A673 (cell line): ENCODE results near the gene THUMPD3. TPM values are rescaled to one million over a fixed set of nuclear protein-coding genes. Genes with fewer than 3 reads are reported as not detected.

Source experiments
- BruUV-seq: library from RNA; stranded (reverse); fragments of 400-500 nt; replicated peaks from 2 replicates; lab custom pipeline; 2021; lab: Mats Ljungman, UMichigan
- CTCF ChIA-PET: fragments of 300-600 bp; sonication (Branson Sonifier 250); formaldehyde crosslinking; loops from one replicate; lab custom pipeline; 2022; ENCODE audit warnings: antibody characterized with exemption; lab: Charles Lee
- POLR2A ChIA-PET: fragments of 300-600 bp; sonication (Branson Sonifier 250); formaldehyde crosslinking; loops from one replicate; lab custom pipeline; 2022; ENCODE audit warnings: antibody characterized with exemption; ENCODE audit not compliant: low non-redundant PET; lab: Charles Lee
- DNase-seq: peaks from one replicate; pipeline ENCODE4 v3.0.0-alpha.2; 2015; ENCODE audit warnings: low spot score
- H3K27ac ChIP-seq: fragments of 200-600 bp; sonication (generic); 2 replicates; pipeline ENCODE4 v1.5.1; 2016; ENCODE audit warnings: mixed run types, low read depth, mild to moderate bottlenecking, mixed read lengths, antibody characterized with exemption, low read length; ENCODE audit not compliant: poor library complexity, severe bottlenecking
- H3K27me3 ChIP-seq: fragments of 200-600 bp; sonication (generic); replicated peaks from 2 replicates; pipeline ENCODE4 v1.6.1; 2017; ENCODE audit warnings: mixed run types, low read depth, mild to moderate bottlenecking, mixed read lengths, antibody characterized with exemption, low read length; ENCODE audit not compliant: insufficient read depth, poor library complexity
- H3K36me3 ChIP-seq: fragments of 200-600 bp; sonication (generic); 2 replicates; pipeline ENCODE4 v1.6.1; 2016; ENCODE audit warnings: mixed run types, mild to moderate bottlenecking, mixed read lengths, antibody characterized with exemption, low read length; ENCODE audit not compliant: insufficient read depth, poor library complexity, severe bottlenecking
- H3K4me1 ChIP-seq: fragments of 200-600 bp; sonication (generic); 2 replicates; pipeline ENCODE4 v1.6.1; 2017; ENCODE audit warnings: mixed run types, mild to moderate bottlenecking, mixed read lengths, antibody characterized with exemption, low read length; ENCODE audit not compliant: insufficient read depth, poor library complexity, severe bottlenecking
- H3K4me3 ChIP-seq: fragments of 200-600 bp; sonication (generic); 2 replicates; pipeline ENCODE4 v1.5.1; 2016; ENCODE audit warnings: low read depth, mixed run types, mild to moderate bottlenecking, mixed read lengths, low read length; ENCODE audit not compliant: poor library complexity, severe bottlenecking
- H3K9me3 ChIP-seq: fragments of 200-600 bp; sonication (generic); 2 replicates; pipeline ENCODE4 v1.6.1; 2016; ENCODE audit warnings: mixed run types, low read depth, mild to moderate bottlenecking, mixed read lengths, antibody characterized with exemption, low read length; ENCODE audit not compliant: poor library complexity, severe bottlenecking
- CTCF ChIP-seq: fragments of 300-800, 200-600 bp; sonication (generic); conservative IDR thresholded peaks from 2 replicates; pipeline ENCODE4 v1.5.1; 2017; ENCODE audit warnings: low read depth, mild to moderate bottlenecking, antibody characterized with exemption, low read length, moderate library complexity, mixed read lengths
- EZH2 ChIP-seq: fragments of 200-600 bp; sonication (generic); IDR thresholded peaks from 2 replicates; pipeline ENCODE4 v1.6.1; 2017; ENCODE audit warnings: borderline replicate concordance, low read depth, mild to moderate bottlenecking, mixed read lengths, antibody characterized with exemption, low read length; ENCODE audit not compliant: poor library complexity, severe bottlenecking
- intact Hi-C: fragments of 100-400 bp; cut with micrococcal nuclease; formaldehyde crosslinking; loops from one replicate; pipeline ENCODE4 v1.10.0; 2022; ENCODE audit not compliant: unreplicated experiment
- total RNA-seq: library from RNA; stranded (reverse); gene quantifications from 2 replicates; pipeline ENCODE4 v1.2.3, GENCODE V29; 2021

THUMPD3 gene
- total RNA-seq, 1 experiment from 2014 or later, result 84.6 TPM

DNA sequence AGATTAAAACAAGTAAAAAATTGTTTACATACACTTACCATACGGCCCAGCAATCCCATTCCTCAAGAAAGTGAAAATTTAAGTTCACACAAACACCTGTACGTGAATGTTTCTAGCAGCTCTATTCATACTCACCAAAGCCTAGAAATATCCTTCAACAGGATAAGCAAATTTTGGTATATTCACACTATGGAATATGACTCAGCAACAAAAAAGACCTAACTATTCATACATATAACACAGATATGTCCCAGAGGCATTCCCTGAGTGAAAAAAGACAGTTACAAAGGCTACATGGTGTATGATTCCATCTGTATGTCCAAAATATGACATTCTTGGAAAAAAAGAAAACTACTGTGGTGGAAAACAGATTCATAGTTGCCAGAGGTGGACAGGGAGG, 40.1 kb upstream of the THUMPD3 start:
- Histone ChIP-seq H3K9me3 (peaks cover 7% of the 10 kb centered on the region), H3K27me3 (no peaks in the 10 kb centered on the region), H3K36me3 (no peaks in the 10 kb centered on the region), H3K27ac (no peak overlapping the region), H3K4me3 (no peak overlapping the region), H3K4me1 (no peaks in the 10 kb centered on the region)
- CTCF ChIA-PET, result no interaction called here
- no peak for TF ChIP-seq EZH2
- TF ChIP-seq CTCF, result no peak
- intact Hi-C loops, result no loop called here
- BruUV-seq, result no TSS peak
- no peak for DNase-seq
- POLR2A ChIA-PET, result no interaction called here

GRCh38 chr3:9324944-9325343, 37.9 kb upstream of the THUMPD3 start:
- BruUV-seq, result no TSS peak
- POLR2A ChIA-PET, result no interaction called here
- intact Hi-C loops, result no loop called here
- Histone ChIP-seq H3K4me3 (no peak overlapping the region), H3K36me3 (no peaks in the 10 kb centered on the region), H3K27me3 (no peaks in the 10 kb centered on the region), H3K4me1 (no peaks in the 10 kb centered on the region), H3K27ac (no peak overlapping the region), H3K9me3 (peaks cover 10% of the 10 kb centered on the region)
- DNase-seq, result no peak
- TF ChIP-seq EZH2 (no peak), CTCF (no peak)
- CTCF ChIA-PET, result no interaction called here

GRCh38 chr3:9327578-9327977, 35.3 kb upstream of the THUMPD3 start:
- H3K27me3 ChIP-seq, result no peaks in the 10 kb centered on the region
- no peaks in the 10 kb centered on the region for H3K4me1 ChIP-seq
- intact Hi-C loops, result no loop called here
- BruUV-seq, result no TSS peak
- no peak overlapping the region for H3K27ac ChIP-seq
- H3K9me3 ChIP-seq, result peaks cover 10% of the 10 kb centered on the region
- POLR2A ChIA-PET, result no interaction called here
- no peak overlapping the region for H3K4me3 ChIP-seq
- H3K36me3 ChIP-seq, result no peaks in the 10 kb centered on the region
- CTCF ChIA-PET, result no interaction called here
- no peak for TF ChIP-seq EZH2
- no peak for TF ChIP-seq CTCF
- no peak for DNase-seq
